HepG2 (cell line): ENCODE measurements around the gene CCS. TPM values are rescaled to one million over a fixed set of nuclear protein-coding genes. Genes with fewer than 3 reads are reported as not detected.
A peak's percentile ranks its signal among the peaks of the same experiment; 100 is the strongest.

Experiments
- BRD4 ChIP-seq: sonication (generic); formaldehyde crosslinking; IDR thresholded peaks from 2 replicates; pipeline ENCODE4 v1.4.0; 2020; ENCODE audit warnings: missing genetic modification reagents
- E2F5 ChIP-seq: sonication (generic); formaldehyde crosslinking; conservative IDR thresholded peaks from 2 replicates; pipeline ENCODE4 v1.4.0; 2020; ENCODE audit warnings: missing genetic modification reagents
- EP300 ChIP-seq, 3 experiments: sonication (generic) in 1 of 3; formaldehyde crosslinking in 1 of 3; IDR thresholded peaks; 2 replicates each; pipeline versions ENCODE4 v1.5.1 to v1.6.1; 2011 to 2020; ENCODE audit warnings: low read depth in 2 of 3, low read length in 2 of 3, borderline replicate concordance in 1 of 3, improper control_type of control experiment in 1 of 3, mild to moderate bottlenecking in 1 of 3, missing genetic modification reagents in 1 of 3, moderate library complexity in 1 of 3
- HMGXB4 ChIP-seq, 2 experiments: sonication (generic) in 1 of 2; formaldehyde crosslinking in 1 of 2; IDR thresholded peaks; 2 replicates each; pipeline versions ENCODE4 v1.4.0 to v1.6.1; 2018 to 2020; ENCODE audit warnings: missing genetic modification reagents in 2 of 2, borderline replicate concordance in 1 of 2, low read depth in 1 of 2, mild to moderate bottlenecking in 1 of 2, missing biosample characterization in 1 of 2
- IRX3 ChIP-seq: sonication (generic); formaldehyde crosslinking; IDR thresholded peaks from 2 replicates; pipeline ENCODE4 v1.8.1; 2023; ENCODE audit warnings: mild to moderate bottlenecking, low read depth, missing genetic modification reagents, borderline replicate concordance
- MTF2 ChIP-seq: sonication (generic); formaldehyde crosslinking; IDR thresholded peaks from 2 replicates; pipeline ENCODE4 v1.5.0; 2020; ENCODE audit warnings: missing genetic modification reagents, borderline replicate concordance
- NBN ChIP-seq: fragments of 450-650 bp; conservative IDR thresholded peaks from 2 replicates; pipeline ENCODE4 v1.6.1; 2017
- RFXAP ChIP-seq: sonication (generic); formaldehyde crosslinking; IDR thresholded peaks from 2 replicates; pipeline ENCODE4 v1.4.0; 2020; ENCODE audit warnings: missing genetic modification reagents, borderline replicate concordance
- SP5 ChIP-seq: IDR thresholded peaks from 2 replicates; pipeline ENCODE4 v1.6.1; 2016; ENCODE audit warnings: low read depth, borderline replicate concordance
- TFDP1 ChIP-seq: IDR thresholded peaks from 2 replicates; pipeline ENCODE4 v1.6.1; 2016; ENCODE audit warnings: missing compliant biosample characterization, missing genetic modification reagents, borderline replicate concordance
- ZBTB14 ChIP-seq: sonication (generic); formaldehyde crosslinking; IDR thresholded peaks from 2 replicates; pipeline ENCODE4 v1.4.0; 2020; ENCODE audit warnings: missing genetic modification reagents
- ZBTB49 ChIP-seq: sonication (generic); formaldehyde crosslinking; IDR thresholded peaks from 2 replicates; pipeline ENCODE4 v1.4.0; 2020; ENCODE audit warnings: missing genetic modification reagents, borderline replicate concordance
- ZNF276 ChIP-seq: sonication (generic); formaldehyde crosslinking; IDR thresholded peaks from 2 replicates; pipeline ENCODE4 v1.4.0; 2020; ENCODE audit warnings: mild to moderate bottlenecking, low read depth, missing genetic modification reagents
- ZNF335 ChIP-seq: sonication (generic); formaldehyde crosslinking; IDR thresholded peaks from 2 replicates; pipeline ENCODE4 v1.4.0; 2020; ENCODE audit warnings: missing genetic modification reagents
- ZNF513 ChIP-seq: sonication (generic); formaldehyde crosslinking; conservative IDR thresholded peaks from 2 replicates; pipeline ENCODE4 v1.5.0; 2020; ENCODE audit warnings: missing genetic modification reagents
- ZNF577 ChIP-seq: sonication (generic); formaldehyde crosslinking; IDR thresholded peaks from 2 replicates; pipeline ENCODE4 v1.4.0; 2020; ENCODE audit warnings: mild to moderate bottlenecking, low read depth, missing genetic modification reagents, borderline replicate concordance
- ZSCAN30 ChIP-seq: sonication (generic); formaldehyde crosslinking; IDR thresholded peaks from 2 replicates; pipeline ENCODE4 v1.5.0; 2020; ENCODE audit warnings: mild to moderate bottlenecking, missing genetic modification reagents
- polyA plus RNA-seq, 8 experiments: library from polyadenylated mRNA; depleted of rRNA in 3 of 8; stranded (reverse) in 7 of 8; unstranded in 1 of 8; fragments of >200 nt; fragmentation: Illumina TruSeq in 4 of 8; extraction: Trizol in 4 of 8; gene quantifications; 2 replicates each; pipeline versions ENCODE4 v1.2.1 to v1.2.3, GENCODE V29; 2011 to 2016; ENCODE audit warnings: low read depth in 4 of 8, missing spikeins in 1 of 8, mixed read lengths in 1 of 8; ENCODE audit not compliant: insufficient read depth in 1 of 8
- total RNA-seq, 5 experiments: library from RNA; depleted of rRNA; stranded (reverse); fragments of >200 nt; fragmentation: Illumina TruSeq; extraction: Trizol; gene quantifications; 2 replicates each; pipeline ENCODE4 v1.2.3, GENCODE V29; 2016; ENCODE audit warnings: low read depth in 1 of 5

The CCS gene
- total and polyA plus RNA-seq, 2 of the 13 experiments (the other 11 are each of a cell fraction or from before 2014, with no cell fraction given), result 25.4 to 44.6 TPM

GRCh38 chr11:66591175-66591574 lies 1.8 kb upstream of the CCS start (continued):
- TF ChIP-seq ZBTB14 (CRISPR knock-in tag) (no peak), ZNF335 (CRISPR knock-in tag) (no peak), NBN (no peak), ZNF577 (CRISPR knock-in tag) (no peak), ZNF513 (CRISPR knock-in tag) (no peak), HMGXB4 (CRISPR knock-in tag; IDR thresholded peaks at IDR 0.05; ENCODE audit: borderline replicate concordance in 1 of 2, low read depth in 1 of 2) (no peak), RFXAP (CRISPR knock-in tag) (no peak), BRD4 (CRISPR knock-in tag) (no peak), ZNF276 (CRISPR knock-in tag) (no peak), EP300 (IDR thresholded peaks at IDR 0.05; ENCODE audit: low read depth in 2 of 2, low read length in 2 of 2) (peak in 1 of 2 experiments; percentile 45; a peak in 1 of 4 replicates), EP300 (CRISPR knock-in tag; IDR thresholded peaks at IDR 0.05; ENCODE audit: borderline replicate concordance) (no peak), ZBTB49 (CRISPR knock-in tag) (no peak), TFDP1 (CRISPR knock-in tag) (no peak), MTF2 (no peak), SP5 (CRISPR knock-in tag) (no peak), E2F5 (CRISPR knock-in tag) (no peak), ZSCAN30 (CRISPR knock-in tag) (no peak), IRX3 (no peak)
